ENCODE results near the gene PIGQ.

DNA sequence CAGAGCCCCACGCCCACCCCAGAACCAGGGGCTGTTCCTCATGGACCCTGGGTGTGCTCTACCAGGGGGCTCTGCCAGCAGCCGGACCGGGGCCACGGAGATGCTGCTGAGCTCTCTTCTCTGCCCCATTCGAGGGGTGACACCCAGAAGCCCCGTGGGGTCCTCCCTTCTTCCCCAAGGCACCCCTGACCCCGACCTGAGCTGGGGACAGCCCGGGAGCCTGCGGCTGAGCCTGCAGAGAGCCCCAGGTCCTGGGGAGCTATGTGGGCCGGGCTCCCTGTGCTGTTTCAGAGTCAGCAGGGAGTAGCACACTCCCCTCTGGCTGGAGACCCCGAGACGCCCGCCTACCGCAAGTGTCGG lies 10.8 kb upstream of the PIGQ start:
- TF ChIP-seq CTCF (IDR thresholded peaks at IDR 0.05) (no peak), POLR2AphosphoS5 (IDR thresholded peaks at IDR 0.05) (no peak), POLR2A (IDR thresholded peaks at IDR 0.05) (no peak), EP300 (IDR thresholded peaks at IDR 0.05) (no peak)
